Subcutaneous adipose tissue (tissue), 4 donors: Measurements from ENCODE around the gene HS3ST5. TPM values are rescaled to one million over a fixed set of nuclear protein-coding genes. Genes with fewer than 3 reads are reported as not detected.

ENCODE experiments used
- total RNA-seq, 4 donors: library from RNA; depleted of rRNA; stranded (reverse); fragments of >200 nt; gene quantifications; one replicate each; pipeline ENCODE4 v1.1.0, GENCODE V29; 2016
- TF ChIP-seq, protein P1 (sequence below): fragments of 450-650 bp; IDR thresholded peaks from one replicate; pipeline ENCODE4 v1.5.1; 2016; ENCODE audit warnings: low read depth, mild to moderate bottlenecking, control low read depth, antibody characterized with exemption, moderate library complexity

The HS3ST5 gene
- total RNA-seq, 4 donors from 2014 or later, result not detected

DNA sequence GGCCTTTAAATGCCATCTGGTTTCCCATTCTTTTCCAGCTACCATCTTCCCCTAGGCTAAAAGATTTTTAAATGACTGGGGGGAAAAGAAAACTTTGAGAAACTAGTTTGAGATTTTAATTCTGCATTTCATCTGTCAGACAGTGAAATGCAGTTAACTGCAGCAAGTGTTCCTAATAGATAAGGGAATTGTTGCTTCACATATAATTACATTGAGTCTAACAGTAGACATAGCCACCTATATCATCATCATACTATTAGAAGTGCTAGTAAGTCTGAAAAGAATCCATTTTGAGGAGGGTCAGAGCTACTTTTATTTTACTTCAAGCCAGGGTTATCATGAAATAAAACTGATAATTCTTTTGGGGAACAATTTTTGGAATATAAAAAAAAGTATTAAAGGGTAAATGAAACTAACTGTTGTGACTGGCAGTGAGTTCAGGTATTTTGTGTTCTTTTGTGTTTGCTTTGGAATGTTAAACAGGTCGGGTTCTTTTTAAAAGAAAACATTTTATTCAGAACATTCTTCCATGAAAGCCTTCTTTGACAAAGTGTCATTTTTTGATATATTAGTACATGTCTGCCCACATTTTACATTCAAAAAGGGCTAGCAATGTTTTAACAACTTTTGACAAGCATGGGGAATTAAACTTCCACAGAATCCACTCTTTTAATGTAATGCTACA lies 170.1 kb downstream of the HS3ST5 start:
- TF ChIP-seq, protein P1, sequence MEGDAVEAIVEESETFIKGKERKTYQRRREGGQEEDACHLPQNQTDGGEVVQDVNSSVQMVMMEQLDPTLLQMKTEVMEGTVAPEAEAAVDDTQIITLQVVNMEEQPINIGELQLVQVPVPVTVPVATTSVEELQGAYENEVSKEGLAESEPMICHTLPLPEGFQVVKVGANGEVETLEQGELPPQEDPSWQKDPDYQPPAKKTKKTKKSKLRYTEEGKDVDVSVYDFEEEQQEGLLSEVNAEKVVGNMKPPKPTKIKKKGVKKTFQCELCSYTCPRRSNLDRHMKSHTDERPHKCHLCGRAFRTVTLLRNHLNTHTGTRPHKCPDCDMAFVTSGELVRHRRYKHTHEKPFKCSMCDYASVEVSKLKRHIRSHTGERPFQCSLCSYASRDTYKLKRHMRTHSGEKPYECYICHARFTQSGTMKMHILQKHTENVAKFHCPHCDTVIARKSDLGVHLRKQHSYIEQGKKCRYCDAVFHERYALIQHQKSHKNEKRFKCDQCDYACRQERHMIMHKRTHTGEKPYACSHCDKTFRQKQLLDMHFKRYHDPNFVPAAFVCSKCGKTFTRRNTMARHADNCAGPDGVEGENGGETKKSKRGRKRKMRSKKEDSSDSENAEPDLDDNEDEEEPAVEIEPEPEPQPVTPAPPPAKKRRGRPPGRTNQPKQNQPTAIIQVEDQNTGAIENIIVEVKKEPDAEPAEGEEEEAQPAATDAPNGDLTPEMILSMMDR, result no peak

DNA sequence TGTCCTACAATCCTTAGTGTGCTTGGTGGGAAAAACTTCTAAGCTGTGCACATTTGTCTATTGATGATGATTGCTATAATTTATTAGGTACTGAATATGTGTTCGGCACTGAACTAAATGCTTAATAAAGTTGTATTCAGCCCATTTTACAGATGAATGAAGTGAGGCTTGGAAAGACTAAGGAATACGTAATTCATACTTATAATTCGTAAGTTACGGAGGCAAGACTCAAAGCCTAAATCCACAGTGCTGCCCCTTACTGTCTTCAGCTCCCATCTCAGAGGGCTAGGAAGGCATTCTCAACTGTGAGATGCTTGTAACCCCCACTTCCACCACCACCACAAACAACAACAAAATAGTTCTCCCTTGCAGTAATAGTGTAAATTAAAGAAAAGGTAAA lies 171.3 kb downstream of the HS3ST5 start:
- TF ChIP-seq, protein P1, result no peak

DNA sequence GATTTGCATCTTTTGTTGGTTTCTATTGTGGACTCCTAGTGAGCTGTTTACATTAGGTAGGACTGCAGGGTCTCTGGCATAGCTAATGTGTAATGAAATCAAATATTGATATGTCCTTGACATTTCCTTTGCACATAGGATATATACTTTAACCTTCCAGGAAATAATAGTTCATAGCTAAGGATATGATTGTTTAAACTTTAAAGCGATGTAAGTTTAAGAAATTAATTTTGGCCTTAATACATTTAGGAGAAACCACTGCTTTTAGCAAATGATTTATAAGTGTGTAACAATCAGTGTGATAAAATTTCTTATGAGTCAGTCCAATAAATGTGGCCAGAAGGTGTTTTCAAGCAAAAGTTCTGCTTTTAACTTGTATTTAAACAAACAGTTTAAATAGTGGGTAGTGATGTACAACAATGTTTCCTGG lies 171.8 kb downstream of the HS3ST5 start:
- TF ChIP-seq, protein P1, result no peak

DNA sequence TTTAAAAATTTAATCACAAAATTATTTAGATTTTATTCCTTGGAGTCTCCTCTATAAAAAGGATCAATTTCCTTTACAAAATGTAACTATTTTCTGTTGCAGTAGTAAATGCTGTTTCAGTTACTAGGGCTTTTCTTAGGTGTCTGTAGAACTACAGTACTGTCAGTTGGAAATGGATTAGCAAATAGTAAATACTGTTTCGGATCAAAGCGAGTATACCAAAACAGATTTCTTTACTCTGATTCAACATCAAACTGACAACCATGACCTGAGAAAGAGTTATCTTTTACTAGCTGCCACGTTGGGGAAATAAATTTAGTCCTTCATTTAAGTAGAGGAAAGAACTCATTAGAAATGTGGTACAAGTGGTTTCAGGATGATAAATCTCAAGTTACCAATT lies 172.5 kb downstream of the HS3ST5 start:
- TF ChIP-seq, protein P1, result no peak

DNA sequence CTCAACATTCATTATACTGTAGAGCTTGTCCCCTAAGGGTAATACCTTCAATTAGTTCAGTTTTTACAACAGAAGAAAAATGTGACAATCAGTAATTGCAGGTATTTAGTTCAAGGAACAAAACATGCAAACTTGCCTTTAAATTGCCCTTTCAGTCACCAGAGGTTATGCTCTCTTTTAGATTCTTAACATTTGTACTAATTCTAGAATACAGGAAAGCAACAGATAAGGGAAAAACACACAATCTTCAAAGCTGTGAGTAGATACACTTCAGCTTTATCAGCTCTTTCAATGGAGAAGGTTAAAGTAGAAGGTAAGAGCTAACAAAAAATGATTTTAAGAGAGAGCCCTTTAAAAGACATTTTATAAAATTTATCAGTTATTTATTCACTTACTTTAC lies 173.1 kb downstream of the HS3ST5 start:
- TF ChIP-seq, protein P1, result no peak

DNA sequence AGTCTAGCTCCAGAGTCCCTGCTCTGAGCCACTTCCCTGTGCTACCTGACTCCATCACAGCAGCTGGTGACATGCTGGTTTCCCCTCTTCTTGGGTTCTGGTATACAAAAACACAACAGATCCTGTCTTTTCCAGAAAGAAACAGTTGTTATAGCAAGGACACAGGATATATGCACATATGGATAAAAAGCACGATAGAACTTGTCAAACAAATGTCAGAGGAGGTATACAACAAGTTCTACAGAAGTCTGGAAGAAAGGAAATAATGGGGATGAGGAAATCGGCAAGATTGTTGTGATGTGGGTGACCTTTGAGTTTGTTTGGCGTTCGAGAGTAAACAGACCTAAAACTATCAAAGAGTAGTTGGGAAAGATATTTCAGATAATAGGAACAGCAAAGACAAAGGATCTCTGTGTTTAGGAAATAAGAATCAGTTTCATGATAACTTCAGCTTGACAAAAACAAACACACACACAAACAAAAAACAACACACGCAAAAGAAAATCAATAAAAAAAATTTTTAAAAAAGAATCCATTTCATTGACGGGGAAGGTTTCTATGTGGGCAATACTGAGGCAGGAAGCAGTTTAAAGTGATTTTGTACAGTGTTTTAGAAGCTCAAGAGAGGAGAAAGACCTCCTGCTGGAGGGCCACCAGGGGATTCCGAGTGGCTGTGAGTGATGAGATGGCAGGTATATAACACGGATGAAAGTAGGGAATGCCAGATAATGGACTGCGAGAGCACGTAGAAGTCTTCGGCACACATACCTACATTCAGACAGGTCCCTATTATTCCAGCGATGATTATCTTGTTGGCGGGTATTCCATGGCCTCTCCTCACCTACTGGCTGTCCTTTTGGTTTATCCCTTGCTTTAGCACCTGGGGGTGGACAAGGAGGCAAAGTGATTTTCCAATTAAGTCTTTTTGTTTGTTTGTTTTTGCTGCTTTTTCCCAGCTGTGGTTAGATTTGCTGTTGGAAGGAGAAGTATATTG lies 174.9 kb downstream of the HS3ST5 start:
- TF ChIP-seq, protein P1, result no peak

DNA sequence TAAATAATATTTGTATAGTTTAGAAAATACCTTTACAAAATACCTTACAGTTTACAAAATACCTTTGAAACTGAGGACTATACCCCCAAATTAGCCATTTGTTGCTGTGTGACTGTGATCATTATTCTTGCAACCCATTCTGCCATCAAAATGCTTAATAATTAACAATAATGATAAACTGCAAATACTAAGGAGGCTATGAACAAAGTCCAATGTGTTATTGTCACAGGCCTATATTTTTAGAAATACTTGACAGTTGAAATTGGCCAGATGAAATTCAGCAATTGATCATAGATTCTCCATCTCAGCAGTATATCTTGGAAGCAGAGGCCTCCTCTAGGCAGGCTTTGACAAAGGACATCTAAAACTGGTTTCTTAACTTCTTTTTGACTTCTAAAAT lies 178.6 kb downstream of the HS3ST5 start:
- TF ChIP-seq, protein P1, result no peak
